ENCODE results near the gene TMEM132E. TPM values are rescaled to one million over a fixed set of nuclear protein-coding genes. Genes with fewer than 3 reads are reported as not detected.

The TMEM132E gene
- total and polyA plus RNA-seq, 2 experiments from 2014 or later = 0.16 to 0.45 TPM

DNA sequence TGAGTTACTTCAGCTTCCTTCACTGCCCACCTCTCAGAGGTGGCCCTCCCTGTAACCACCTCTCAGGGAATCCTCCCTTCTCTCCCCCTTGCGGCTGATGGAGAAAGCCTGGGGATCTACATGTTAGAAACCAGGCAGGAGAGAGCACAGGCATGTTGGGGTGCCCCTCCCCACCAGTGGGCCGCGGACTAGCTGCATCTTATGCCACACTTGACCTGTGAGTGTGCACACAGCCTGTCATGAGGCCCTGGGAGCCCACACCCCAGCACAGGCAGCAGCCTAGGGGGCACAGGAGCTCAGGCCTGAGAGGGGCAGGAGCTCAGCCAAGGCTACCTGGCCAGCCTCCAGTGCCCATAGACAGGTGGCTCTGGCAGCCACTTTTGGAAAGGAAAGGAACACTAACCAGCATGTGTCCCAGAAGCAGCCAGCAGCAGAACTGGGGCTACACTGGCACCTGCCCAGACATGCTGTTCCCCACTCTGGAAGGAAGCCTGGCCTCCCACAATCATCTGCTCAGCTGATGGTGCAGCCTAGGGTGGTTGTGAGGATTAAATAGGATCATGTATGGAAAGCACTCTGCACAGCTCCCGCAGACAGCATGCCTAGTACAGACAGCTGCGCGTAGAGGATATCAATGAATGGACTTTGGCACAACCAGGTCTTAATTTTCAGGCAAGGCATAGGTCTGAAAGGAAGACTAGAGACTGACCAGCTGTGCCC is 60.5 kb downstream of the TMEM132E start (continued):
- TF ChIP-seq, protein P1, sequence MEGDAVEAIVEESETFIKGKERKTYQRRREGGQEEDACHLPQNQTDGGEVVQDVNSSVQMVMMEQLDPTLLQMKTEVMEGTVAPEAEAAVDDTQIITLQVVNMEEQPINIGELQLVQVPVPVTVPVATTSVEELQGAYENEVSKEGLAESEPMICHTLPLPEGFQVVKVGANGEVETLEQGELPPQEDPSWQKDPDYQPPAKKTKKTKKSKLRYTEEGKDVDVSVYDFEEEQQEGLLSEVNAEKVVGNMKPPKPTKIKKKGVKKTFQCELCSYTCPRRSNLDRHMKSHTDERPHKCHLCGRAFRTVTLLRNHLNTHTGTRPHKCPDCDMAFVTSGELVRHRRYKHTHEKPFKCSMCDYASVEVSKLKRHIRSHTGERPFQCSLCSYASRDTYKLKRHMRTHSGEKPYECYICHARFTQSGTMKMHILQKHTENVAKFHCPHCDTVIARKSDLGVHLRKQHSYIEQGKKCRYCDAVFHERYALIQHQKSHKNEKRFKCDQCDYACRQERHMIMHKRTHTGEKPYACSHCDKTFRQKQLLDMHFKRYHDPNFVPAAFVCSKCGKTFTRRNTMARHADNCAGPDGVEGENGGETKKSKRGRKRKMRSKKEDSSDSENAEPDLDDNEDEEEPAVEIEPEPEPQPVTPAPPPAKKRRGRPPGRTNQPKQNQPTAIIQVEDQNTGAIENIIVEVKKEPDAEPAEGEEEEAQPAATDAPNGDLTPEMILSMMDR (conservative IDR thresholded peaks at IDR 0.05; ENCODE audit: low read depth in 2 of 2) = no peak
- no peak for TF ChIP-seq STAT1 (IDR thresholded peaks at IDR 0.05; ENCODE audit: unreplicated experiment)
- TF ChIP-seq, protein P2, sequence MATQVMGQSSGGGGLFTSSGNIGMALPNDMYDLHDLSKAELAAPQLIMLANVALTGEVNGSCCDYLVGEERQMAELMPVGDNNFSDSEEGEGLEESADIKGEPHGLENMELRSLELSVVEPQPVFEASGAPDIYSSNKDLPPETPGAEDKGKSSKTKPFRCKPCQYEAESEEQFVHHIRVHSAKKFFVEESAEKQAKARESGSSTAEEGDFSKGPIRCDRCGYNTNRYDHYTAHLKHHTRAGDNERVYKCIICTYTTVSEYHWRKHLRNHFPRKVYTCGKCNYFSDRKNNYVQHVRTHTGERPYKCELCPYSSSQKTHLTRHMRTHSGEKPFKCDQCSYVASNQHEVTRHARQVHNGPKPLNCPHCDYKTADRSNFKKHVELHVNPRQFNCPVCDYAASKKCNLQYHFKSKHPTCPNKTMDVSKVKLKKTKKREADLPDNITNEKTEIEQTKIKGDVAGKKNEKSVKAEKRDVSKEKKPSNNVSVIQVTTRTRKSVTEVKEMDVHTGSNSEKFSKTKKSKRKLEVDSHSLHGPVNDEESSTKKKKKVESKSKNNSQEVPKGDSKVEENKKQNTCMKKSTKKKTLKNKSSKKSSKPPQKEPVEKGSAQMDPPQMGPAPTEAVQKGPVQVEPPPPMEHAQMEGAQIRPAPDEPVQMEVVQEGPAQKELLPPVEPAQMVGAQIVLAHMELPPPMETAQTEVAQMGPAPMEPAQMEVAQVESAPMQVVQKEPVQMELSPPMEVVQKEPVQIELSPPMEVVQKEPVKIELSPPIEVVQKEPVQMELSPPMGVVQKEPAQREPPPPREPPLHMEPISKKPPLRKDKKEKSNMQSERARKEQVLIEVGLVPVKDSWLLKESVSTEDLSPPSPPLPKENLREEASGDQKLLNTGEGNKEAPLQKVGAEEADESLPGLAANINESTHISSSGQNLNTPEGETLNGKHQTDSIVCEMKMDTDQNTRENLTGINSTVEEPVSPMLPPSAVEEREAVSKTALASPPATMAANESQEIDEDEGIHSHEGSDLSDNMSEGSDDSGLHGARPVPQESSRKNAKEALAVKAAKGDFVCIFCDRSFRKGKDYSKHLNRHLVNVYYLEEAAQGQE (IDR thresholded peaks at IDR 0.05; ENCODE audit: unreplicated experiment) = no peak

- no peaks in the 10 kb centered on the region for H3K36me3 ChIP-seq (ENCODE audit: insufficient read depth)
- Mint-ChIP-seq H3K9me3 (no peaks in the 10 kb centered on the region; the same call in 1 of the 3 replicates), H3K36me3 (ENCODE audit: low read depth) (no peaks in the 10 kb centered on the region; the same call in 2 of the 3 replicates), H3K4me3 (no peak overlapping the region), H3K4me1 (no peaks in the 10 kb centered on the region), H3K27ac (no peak overlapping the region), H3K27me3 (ENCODE audit: insufficient read depth, low read depth, poor library complexity) (peaks cover 11% of the 10 kb centered on the region)
- no peaks in the 10 kb centered on the region for H3F3A ChIP-seq (replicated peaks; ENCODE audit: low read depth)
- no peaks in the 10 kb centered on the region; the same call in 1 of the 2 replicates for H3K4me1 ChIP-seq (ENCODE audit: insufficient read depth)
- H3K9me2 ChIP-seq (ENCODE audit: insufficient read depth) = no peaks in the 10 kb centered on the region
- H3K27ac ChIP-seq (ENCODE audit: low read depth) = no peak overlapping the region
- no peak overlapping the region for H3K4me3 ChIP-seq
- no peak overlapping the region for H3K4me2 ChIP-seq
- H3K27me3 ChIP-seq (ENCODE audit: insufficient read depth) = no peaks in the 10 kb centered on the region
- DNase-seq (ENCODE audit: low spot score) = no peak
- no peaks in the 10 kb centered on the region for H4K20me1 ChIP-seq (replicated peaks; ENCODE audit: insufficient read depth)
- TF ChIP-seq JUNB (IDR thresholded peaks at IDR 0.05; ENCODE audit: unreplicated experiment) = no peak
- no peak overlapping the region for H2AFZ ChIP-seq
- no peaks in the 10 kb centered on the region for H3K79me2 ChIP-seq (replicated peaks; ENCODE audit: insufficient read depth)
- no peak for ATAC-seq
Measured at GRCh38 chr17:34641368-34641767, 62.0 kb downstream of the TMEM132E start.

DNA sequence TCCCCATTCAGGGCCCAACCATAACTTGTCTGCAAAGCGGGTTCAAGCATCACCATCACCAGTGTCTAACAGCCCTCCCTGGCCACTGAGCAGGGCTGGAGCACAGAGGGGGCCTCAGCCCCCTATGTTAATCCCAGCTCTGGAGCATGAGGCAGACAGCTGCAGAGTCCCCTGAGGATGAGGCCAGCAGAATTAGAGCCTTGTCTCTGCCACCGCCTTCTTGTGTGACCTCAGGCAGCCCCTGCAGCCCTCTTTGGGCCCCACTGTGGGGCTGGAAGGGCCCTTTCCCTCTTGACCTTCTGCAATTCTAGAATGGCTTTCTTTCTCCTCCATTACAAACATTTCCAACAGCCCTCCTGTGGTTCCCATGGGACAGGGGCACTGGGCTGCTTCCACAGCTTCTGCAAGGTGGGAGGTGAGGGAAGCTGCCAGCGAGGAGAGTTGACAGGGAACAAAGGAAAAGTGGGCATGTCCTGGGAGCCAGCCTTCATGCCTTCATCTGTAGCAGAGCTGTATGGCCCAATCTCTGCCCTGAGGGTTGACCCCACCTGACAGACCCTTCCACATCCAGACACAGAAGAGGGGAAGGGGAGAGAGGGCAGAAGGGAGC is 65.7 kb downstream of the TMEM132E start:
- Mint-ChIP-seq H3K27me3 (ENCODE audit: insufficient read depth, low read depth, poor library complexity) (peaks cover 9% of the 10 kb centered on the region), H3K4me1 (no peaks in the 10 kb centered on the region), H3K4me3 (no peak overlapping the region), H3K27ac (no peak overlapping the region), H3K9me3 (0 out of 3 replicates have a peak, but pooled peaks cover 3% of the 10 kb centered on the region), H3K36me3 (ENCODE audit: low read depth) (no peaks in the 10 kb centered on the region; the same call in 2 of the 3 replicates)
- H3K79me2 ChIP-seq (replicated peaks; ENCODE audit: insufficient read depth) = no peaks in the 10 kb centered on the region
- DNase-seq (ENCODE audit: low spot score) (no peak), ATAC-seq (no peak)
- no peak overlapping the region for H3K4me3 ChIP-seq
- H3K9me2 ChIP-seq (ENCODE audit: insufficient read depth) = no peaks in the 10 kb centered on the region
- no peaks in the 10 kb centered on the region for H3F3A ChIP-seq (replicated peaks; ENCODE audit: low read depth)
- H3K4me2 ChIP-seq = no peak overlapping the region
- no peaks in the 10 kb centered on the region for H3K4me1 ChIP-seq (ENCODE audit: insufficient read depth)
- H3K36me3 ChIP-seq (ENCODE audit: insufficient read depth) = no peaks in the 10 kb centered on the region
- no peak overlapping the region for H3K27ac ChIP-seq (ENCODE audit: low read depth)
- H2AFZ ChIP-seq = no peak overlapping the region
- H4K20me1 ChIP-seq (replicated peaks; ENCODE audit: insufficient read depth) = no peaks in the 10 kb centered on the region
- no peaks in the 10 kb centered on the region for H3K27me3 ChIP-seq (ENCODE audit: insufficient read depth)
- no peak for TF ChIP-seq NANOG (IDR thresholded peaks at IDR 0.05; ENCODE audit: borderline replicate concordance)
- TF ChIP-seq STAT1 (IDR thresholded peaks at IDR 0.05; ENCODE audit: unreplicated experiment) = no peak
- no peak for TF ChIP-seq EZH2phosphoT487 (IDR thresholded peaks at IDR 0.05; ENCODE audit: unreplicated experiment)
- TF ChIP-seq, protein P3, sequence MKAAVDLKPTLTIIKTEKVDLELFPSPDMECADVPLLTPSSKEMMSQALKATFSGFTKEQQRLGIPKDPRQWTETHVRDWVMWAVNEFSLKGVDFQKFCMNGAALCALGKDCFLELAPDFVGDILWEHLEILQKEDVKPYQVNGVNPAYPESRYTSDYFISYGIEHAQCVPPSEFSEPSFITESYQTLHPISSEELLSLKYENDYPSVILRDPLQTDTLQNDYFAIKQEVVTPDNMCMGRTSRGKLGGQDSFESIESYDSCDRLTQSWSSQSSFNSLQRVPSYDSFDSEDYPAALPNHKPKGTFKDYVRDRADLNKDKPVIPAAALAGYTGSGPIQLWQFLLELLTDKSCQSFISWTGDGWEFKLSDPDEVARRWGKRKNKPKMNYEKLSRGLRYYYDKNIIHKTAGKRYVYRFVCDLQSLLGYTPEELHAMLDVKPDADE (IDR thresholded peaks at IDR 0.05) = no peak
- TF ChIP-seq EZH2 (IDR thresholded peaks at IDR 0.05; ENCODE audit: low read depth, unreplicated experiment) = no peak
- TF ChIP-seq, protein P1 (conservative IDR thresholded peaks at IDR 0.05; ENCODE audit: low read depth in 2 of 2) = no peak
- TF ChIP-seq JUNB (IDR thresholded peaks at IDR 0.05; ENCODE audit: unreplicated experiment) = no peak
